Gastrocnemius medialis (tissue), 4 donors: Measurements from ENCODE around the gene SPTBN4. TPM values are rescaled to one million over a fixed set of nuclear protein-coding genes. Genes with fewer than 3 reads are reported as not detected.
A peak's percentile ranks its signal among the peaks of the same experiment; 100 is the strongest.
"Not testable (repeated sequence)": the region's sequence is repeated elsewhere in the genome, so short reads cannot be mapped to it uniquely, and the experiment has no call there.

Experiments
- ATAC-seq, 2 donors: fragments of 150-250 bp; one replicate each; pipeline ENCODE4 v1.9.1; 2016
- DNase-seq, 2 donors: peaks; one replicate each; pipeline ENCODE4 v3.0.0-alpha.2; 2019
- H3K27ac ChIP-seq, 4 donors: fragments of 200-600 bp; sonication (generic); 1 replicate in 1 of 4; 2 replicates in 3 of 4; pipeline ENCODE4 v1.5.1; 2016 to 2018; ENCODE audit warnings: mild to moderate bottlenecking in 2 of 4, moderate library complexity in 1 of 4
- H3K27me3 ChIP-seq, 3 donors: fragments of 200-600 bp; sonication (generic) in 2 of 3; 1 replicate in 1 of 3; 2 replicates in 2 of 3; pipeline versions ENCODE4 v1.5.1 to v1.6.0; 2016 to 2019; ENCODE audit warnings: mild to moderate bottlenecking in 1 of 3, moderate library complexity in 1 of 3
- H3K36me3 ChIP-seq, 2 donors: fragments of 200-600 bp; sonication (generic) in 1 of 2; one replicate each; pipeline ENCODE4 v1.5.1; 2017 to 2018
- H3K4me1 ChIP-seq, 2 donors: fragments of 200-600 bp; sonication (generic) in 1 of 2; one replicate each; pipeline ENCODE4 v1.5.1; 2016 to 2017; ENCODE audit warnings: mild to moderate bottlenecking in 2 of 2
- H3K4me3 ChIP-seq, 4 donors: fragments of 200-600 bp; sonication (generic) in 3 of 4; 1 replicate in 1 of 4; 2 replicates in 3 of 4; pipeline ENCODE4 v1.5.1; 2016 to 2019; ENCODE audit warnings: mild to moderate bottlenecking in 2 of 4
- H3K9me3 ChIP-seq, 3 donors: fragments of 200-600 bp; sonication (generic) in 2 of 3; 1 replicate in 1 of 3; 2 replicates in 2 of 3; pipeline ENCODE4 v1.5.1; 2016 to 2019
- POLR2A ChIP-seq, 2 donors: fragments of 450-650 bp; IDR thresholded peaks; one replicate each; pipeline ENCODE4 v1.6.1; 2017; ENCODE audit warnings: antibody characterized with exemption in 2 of 2, mild to moderate bottlenecking in 2 of 2, moderate library complexity in 2 of 2
- in situ Hi-C, 4 donors: fragments of 200-750 bp; cut with MboI; loops; one replicate each; pipeline versions ENCODE4 v1.15.0 to v1.8.0; 2017; ENCODE audit warnings: low sequenced_read_pairs in 4 of 4
- intact Hi-C: fragments of 100-400 bp; cut with DNase I; formaldehyde crosslinking; loops from one replicate; pipeline ENCODE4 v1.15.1; 2023; ENCODE audit warnings: low total_unique reads
- total RNA-seq, 4 donors: library from RNA; depleted of rRNA; stranded (reverse); fragments of >200 nt; gene quantifications; one replicate each; pipeline versions ENCODE4 v1.1.0 to v1.2.3, GENCODE V29; 2016
- TF ChIP-seq, protein P1 (sequence below), 5 experiments: fragments of 450-650 bp in 3 of 5; fragments of 200-600 bp in 2 of 5; sonication (generic) in 2 of 5; IDR thresholded peaks in 4 of 5; conservative IDR thresholded peaks in 1 of 5; 1 replicate in 4 of 5; 2 replicates in 1 of 5; pipeline ENCODE4 v1.5.1; 2016 to 2019; ENCODE audit warnings: antibody characterized with exemption in 5 of 5, mild to moderate bottlenecking in 3 of 5, moderate library complexity in 3 of 5

The SPTBN4 gene
- total RNA-seq, 4 donors from 2014 or later: 0.86 to 5.9 (median 2.4) TPM

DNA sequence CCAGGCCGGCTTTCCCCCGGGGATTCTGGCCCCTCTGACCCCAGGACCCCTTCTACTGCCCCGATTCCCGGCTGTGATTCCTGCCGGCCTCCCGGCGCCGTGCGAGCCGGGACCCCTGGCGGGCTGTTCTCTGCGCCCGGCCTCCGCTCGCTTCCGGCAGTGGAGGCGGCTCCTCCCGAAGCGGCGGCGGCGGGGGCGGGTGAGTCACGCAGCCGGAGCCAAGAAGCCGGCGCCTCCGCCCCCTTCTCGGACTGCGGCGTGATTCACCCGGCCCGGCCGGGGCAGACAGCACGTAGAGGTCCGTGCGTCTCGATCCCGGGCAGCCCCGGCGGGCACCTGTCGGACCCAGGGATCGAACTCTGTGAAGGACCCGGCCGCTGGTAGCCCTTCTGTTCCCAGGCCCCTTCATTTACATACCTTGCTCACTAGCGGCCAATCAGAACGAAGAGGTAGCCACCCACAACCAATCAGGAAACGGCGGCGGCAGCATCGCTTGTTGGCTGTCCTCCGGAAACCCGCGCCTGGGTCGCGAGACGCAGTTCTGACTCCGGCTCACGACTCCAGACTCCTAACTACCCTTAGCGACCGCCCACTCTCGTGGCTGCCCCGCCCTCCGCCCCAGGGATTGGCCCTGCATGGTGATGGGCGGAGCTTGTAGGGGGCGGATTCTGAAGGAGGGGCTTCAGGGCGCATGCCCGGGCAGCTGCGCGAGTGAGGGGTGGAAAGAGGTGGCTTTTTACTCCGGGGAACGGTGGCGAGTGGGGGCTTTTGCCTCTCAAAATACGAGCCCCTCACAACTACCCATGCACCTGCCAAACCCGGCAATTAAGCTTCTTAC is 41.1 kb upstream of the SPTBN4 start, which contains the start of gene SERTAD1:
SERTAD1 (minus strand) TSS at position 543 of the 838 bp plus-strand sequence. CDS start 2,446 bp downstream, outside the sequence.
- Histone ChIP-seq H3K36me3 (peaks cover 0 to 13% of the 10 kb centered on the region in 2 donors), H3K4me1 (peaks cover 32 to 34% of the 10 kb centered on the region in 2 donors), H3K27ac (peak within 1 kb of the TSS; percentile 98 to 100 (median 99)), H3K27me3 (no peaks in the 10 kb centered on the region), H3K9me3 (no peaks in the 10 kb centered on the region), H3K4me3 (peak within 1 kb of the TSS; percentile 78 to 94 (median 84))
- TF ChIP-seq, protein P1, sequence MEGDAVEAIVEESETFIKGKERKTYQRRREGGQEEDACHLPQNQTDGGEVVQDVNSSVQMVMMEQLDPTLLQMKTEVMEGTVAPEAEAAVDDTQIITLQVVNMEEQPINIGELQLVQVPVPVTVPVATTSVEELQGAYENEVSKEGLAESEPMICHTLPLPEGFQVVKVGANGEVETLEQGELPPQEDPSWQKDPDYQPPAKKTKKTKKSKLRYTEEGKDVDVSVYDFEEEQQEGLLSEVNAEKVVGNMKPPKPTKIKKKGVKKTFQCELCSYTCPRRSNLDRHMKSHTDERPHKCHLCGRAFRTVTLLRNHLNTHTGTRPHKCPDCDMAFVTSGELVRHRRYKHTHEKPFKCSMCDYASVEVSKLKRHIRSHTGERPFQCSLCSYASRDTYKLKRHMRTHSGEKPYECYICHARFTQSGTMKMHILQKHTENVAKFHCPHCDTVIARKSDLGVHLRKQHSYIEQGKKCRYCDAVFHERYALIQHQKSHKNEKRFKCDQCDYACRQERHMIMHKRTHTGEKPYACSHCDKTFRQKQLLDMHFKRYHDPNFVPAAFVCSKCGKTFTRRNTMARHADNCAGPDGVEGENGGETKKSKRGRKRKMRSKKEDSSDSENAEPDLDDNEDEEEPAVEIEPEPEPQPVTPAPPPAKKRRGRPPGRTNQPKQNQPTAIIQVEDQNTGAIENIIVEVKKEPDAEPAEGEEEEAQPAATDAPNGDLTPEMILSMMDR (IDR thresholded peaks at IDR 0.05 in 4 of 5, conservative IDR thresholded peaks at IDR 0.05 in 1 of 5): peak in 4 of 5 experiments; percentile 66 to 97 (median 90)
- TF ChIP-seq POLR2A (IDR thresholded peaks at IDR 0.05): peak; percentile 100
- in situ Hi-C loops: no loop called here
- ATAC-seq (peak; percentile 82 to 87), DNase-seq (peak; percentile 99 to 100)
- intact Hi-C loops: loop anchor here (10.0 kb wide), 1 partner anchor 1021 kb away; the partner anchor contains the start of gene ZFP36

GRCh38 chr19:40428197-40428596 is 38.6 kb upstream of the SPTBN4 start:
- H3K36me3 ChIP-seq, ATAC-seq, H3K27ac ChIP-seq, H3K27me3 ChIP-seq, in situ Hi-C loops, H3K9me3 ChIP-seq, H3K4me3 ChIP-seq, DNase-seq: not testable (repeated sequence)
- H3K4me1 ChIP-seq: peaks cover 22 to 23% of the 10 kb centered on the region in 2 donors
- intact Hi-C loops: loop anchor here (10.0 kb wide), 1 partner anchor 1023 kb away; the partner anchor contains the start of gene ZFP36

GRCh38 chr19:40430242-40430641 is 36.6 kb upstream of the SPTBN4 start:
- in situ Hi-C loops, H3K27me3 ChIP-seq, H3K36me3 ChIP-seq, H3K9me3 ChIP-seq, ATAC-seq, DNase-seq, H3K27ac ChIP-seq, H3K4me3 ChIP-seq, intact Hi-C loops: not testable (repeated sequence)
- H3K4me1 ChIP-seq: peaks cover 7 to 16% of the 10 kb centered on the region in 2 donors

DNA sequence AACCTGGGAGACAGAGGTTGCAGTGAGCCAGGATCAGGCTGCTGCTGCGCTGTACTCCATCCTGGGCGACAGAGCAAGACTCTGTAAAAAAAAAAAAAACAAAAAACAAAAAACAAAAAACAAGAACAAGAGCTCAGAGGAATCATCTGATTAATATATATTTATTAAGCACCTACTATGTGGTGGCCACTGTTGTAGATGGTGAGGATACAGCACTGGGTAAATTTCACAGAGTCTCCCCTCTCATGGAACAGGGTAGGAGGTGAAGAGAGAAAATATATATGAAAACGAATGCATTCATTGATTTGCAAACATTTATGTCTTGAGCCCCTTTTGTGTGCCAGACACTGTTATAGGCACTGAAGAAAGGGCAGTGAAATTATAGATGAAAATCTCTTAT is 35.1 kb upstream of the SPTBN4 start:
- intact Hi-C loops: no loop called here
- Histone ChIP-seq H3K27me3 (no peaks in the 10 kb centered on the region), H3K4me1 (peaks cover 7 to 16% of the 10 kb centered on the region in 2 donors), H3K36me3 (no peaks in the 10 kb centered on the region), H3K27ac (peak overlapping the region in 2 of 4 donors; percentile 93 to 97), H3K9me3 (no peaks in the 10 kb centered on the region), H3K4me3 (no peak overlapping the region)
- in situ Hi-C loops: no loop called here
- no peak for TF ChIP-seq POLR2A (IDR thresholded peaks at IDR 0.05)
- TF ChIP-seq, protein P1 (IDR thresholded peaks at IDR 0.05 in 4 of 5, conservative IDR thresholded peaks at IDR 0.05 in 1 of 5): no peak
- ATAC-seq (no peak), DNase-seq (no peak)

- intact Hi-C loops: loop anchor here (1.0 kb wide), 1 partner anchor 11 kb away; no protein-coding TSS in a partner anchor
- ATAC-seq: not testable (repeated sequence)
These were observed 34.0 kb upstream of the SPTBN4 start for GRCh38 chr19:40432760-40433159.

More at GRCh38 chr19:40432760-40433159, 34.0 kb upstream of the SPTBN4 start:
- H3K4me3 ChIP-seq: peak overlapping the region; percentile 53 to 63 (median 58)
- H3K36me3 ChIP-seq, in situ Hi-C loops, H3K9me3 ChIP-seq, H3K27me3 ChIP-seq, DNase-seq: not testable (repeated sequence)
- peak overlapping the region; percentile 90 to 97 (median 92) for H3K27ac ChIP-seq
- peaks cover 7 to 16% of the 10 kb centered on the region in 2 donors for H3K4me1 ChIP-seq
